ENCODE measurements around the gene EVL. TPM values are rescaled to one million over a fixed set of nuclear protein-coding genes. Genes with fewer than 3 reads are reported as not detected.

Gene EVL
- total and polyA plus RNA-seq, 12 donors = 26.0 to 79.4 (median 47.6) TPM

- DNase-seq = no peak
- H3K27me3 ChIP-seq = no peaks in the 10 kb centered on the region
- H3K4me3 ChIP-seq = peak overlapping the region in 1 of 10 donors; percentile 7
- intact Hi-C loops (cut with DNase I) = no loop called here
- H3K27ac ChIP-seq = peak overlapping the region in 3 of 10 donors; percentile 33 to 43 (median 38)
- H3K4me1 ChIP-seq = peaks cover 2 to 36% (median 23%) of the 10 kb centered on the region in 9 donors
- TF ChIP-seq CTCF (IDR thresholded peaks at IDR 0.05) = no peak
- peak in 7 of 8 donors; percentile 40 to 90 (median 65) for ATAC-seq
- H3K9me3 ChIP-seq = no peaks in the 10 kb centered on the region
- no peaks in the 10 kb centered on the region for H3K36me3 ChIP-seq
- WGBS, 2 donors = 71 to 75% methylated on average over 7 of the region's 7 CpGs
These were observed 33.5 kb upstream of the EVL start for GRCh38 chr14:100031506-100032281.

GRCh38 chr14:100032738-100033137 is 32.5 kb upstream of the EVL start:
- DNase-seq (no peak), ATAC-seq (no peak)
- intact Hi-C loops (cut with DNase I) = no loop called here
- no peak for TF ChIP-seq CTCF (IDR thresholded peaks at IDR 0.05)
- H3K27ac ChIP-seq = no peak overlapping the region
- H3K4me3 ChIP-seq = no peak overlapping the region
- WGBS, 2 donors = 96 to 97% methylated on average over 1 of the region's 1 CpG
- H3K36me3 ChIP-seq = no peaks in the 10 kb centered on the region
- no peaks in the 10 kb centered on the region for H3K9me3 ChIP-seq
- peaks cover 2 to 45% (median 28%) of the 10 kb centered on the region in 9 donors for H3K4me1 ChIP-seq
- no peaks in the 10 kb centered on the region for H3K27me3 ChIP-seq

DNA sequence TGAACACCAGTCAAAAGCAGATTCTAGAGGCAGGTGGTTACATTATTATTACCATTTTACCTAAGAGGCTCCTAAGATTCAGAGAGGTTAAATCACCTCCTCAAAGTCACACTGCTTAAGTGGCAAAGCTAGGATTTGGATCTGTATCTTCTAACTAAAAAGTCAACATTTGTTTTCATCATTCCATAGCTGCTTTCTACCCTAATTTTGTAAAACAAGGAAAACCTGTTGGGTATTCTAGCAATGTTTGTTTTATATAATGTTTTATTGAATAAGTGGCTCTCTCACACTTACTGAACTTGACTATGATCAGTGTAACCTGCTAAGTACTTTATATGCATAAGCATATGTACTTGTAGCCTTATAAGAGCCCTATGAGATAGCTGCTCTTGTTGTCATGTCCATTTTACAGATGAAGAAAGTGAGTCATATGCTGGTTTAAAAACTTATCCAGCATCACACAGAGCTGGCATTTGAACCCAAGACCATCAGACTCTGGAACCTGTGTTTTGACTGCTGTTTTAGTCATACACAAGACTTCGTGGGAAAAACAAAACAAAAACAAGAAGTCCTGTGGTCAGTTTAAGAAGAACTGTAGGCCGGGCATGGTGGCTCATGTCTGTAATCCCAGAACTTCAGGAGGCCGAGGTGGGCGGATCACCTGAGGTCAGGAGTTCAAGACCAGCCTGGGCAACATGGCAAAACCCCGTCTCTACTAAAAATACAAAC is 31.7 kb upstream of the EVL start:
- H3K9me3 ChIP-seq = no peaks in the 10 kb centered on the region
- DNase-seq (no peak), ATAC-seq (no peak)
- H3K27me3 ChIP-seq = no peaks in the 10 kb centered on the region
- no peaks in the 10 kb centered on the region for H3K36me3 ChIP-seq
- H3K4me3 ChIP-seq = no peak overlapping the region
- H3K27ac ChIP-seq = no peak overlapping the region
- 94% methylated on average over 5 of the region's 5 CpGs for WGBS, 2 donors
- intact Hi-C loops (cut with DNase I) = no loop called here
- no peak for TF ChIP-seq CTCF (IDR thresholded peaks at IDR 0.05)
- H3K4me1 ChIP-seq = peaks cover 2 to 46% (median 28%) of the 10 kb centered on the region in 9 donors

DNA sequence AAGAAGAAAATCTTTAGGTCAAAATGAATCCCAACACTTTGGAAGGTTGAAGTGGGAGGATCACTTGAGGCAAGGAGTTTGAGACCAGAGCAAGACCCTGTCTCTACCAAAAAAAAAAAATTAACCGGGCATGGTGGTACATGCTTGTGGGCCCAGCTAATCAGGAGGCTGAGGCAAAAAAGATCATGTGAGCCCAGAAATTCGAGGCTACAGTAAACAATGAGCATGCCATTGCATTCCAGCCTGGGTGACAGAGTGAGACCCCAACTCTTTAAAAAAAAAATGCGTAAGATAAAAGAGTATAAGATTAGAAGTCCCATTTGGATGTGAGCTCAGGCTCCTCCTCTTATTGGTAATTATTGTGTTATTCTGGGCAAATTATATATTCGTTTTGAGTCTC is 30.8 kb upstream of the EVL start:
- H3K4me3 ChIP-seq = no peak overlapping the region
- no peak for TF ChIP-seq CTCF (IDR thresholded peaks at IDR 0.05)
- no peaks in the 10 kb centered on the region for H3K9me3 ChIP-seq
- H3K36me3 ChIP-seq = no peaks in the 10 kb centered on the region
- peaks cover 2 to 46% (median 28%) of the 10 kb centered on the region in 9 donors for H3K4me1 ChIP-seq
- no peaks in the 10 kb centered on the region for H3K27me3 ChIP-seq
- DNase-seq = no peak
- H3K27ac ChIP-seq = no peak overlapping the region
- WGBS, 2 donors = 88 to 91% methylated on average over 4 of the region's 4 CpGs
- intact Hi-C loops (cut with DNase I) = no loop called here
- no peak for ATAC-seq

Data from heart right ventricle (tissue), 16 donors.